Transverse colon (tissue), 4 donors: ENCODE measurements around the gene SERBP1.

Source experiments
- CTCF ChIP-seq, 5 experiments: fragments of 200-600 bp in 3 of 5; fragments of 450-650 bp in 2 of 5; sonication (generic) in 3 of 5; IDR thresholded peaks; 1 replicate in 2 of 5; 2 replicates in 3 of 5; pipeline ENCODE4 v1.5.1; 2016 to 2017; ENCODE audit warnings: antibody characterized with exemption in 5 of 5, inconsistent platforms in 3 of 5, mild to moderate bottlenecking in 2 of 5, moderate library complexity in 1 of 5
- EP300 ChIP-seq: sonication (generic); formaldehyde crosslinking; IDR thresholded peaks from one replicate; pipeline ENCODE4 v1.6.1; 2017; ENCODE audit warnings: antibody characterized with exemption, low read depth
- POLR2A ChIP-seq: fragments of 450-650 bp; IDR thresholded peaks from one replicate; pipeline ENCODE4 v1.6.1; 2016; ENCODE audit warnings: antibody characterized with exemption, mild to moderate bottlenecking, moderate library complexity
- POLR2AphosphoS5 ChIP-seq, 3 donors: sonication (generic); formaldehyde crosslinking; IDR thresholded peaks; one replicate each; pipeline ENCODE4 v1.6.1; 2016; ENCODE audit warnings: antibody characterized with exemption in 3 of 3

- TF ChIP-seq EP300 = no peak
- no peak for TF ChIP-seq CTCF (IDR thresholded peaks at IDR 0.05)
- TF ChIP-seq POLR2AphosphoS5 (IDR thresholded peaks at IDR 0.05) = no peak
- no peak for TF ChIP-seq POLR2A
Measured at GRCh38 chr1:67464746-67465145, 34.5 kb upstream of the SERBP1 start.
